ENCODE measurements around the gene MYB. TPM values are rescaled to one million over a fixed set of nuclear protein-coding genes. Genes with fewer than 3 reads are reported as not detected.

The MYB gene
- total RNA-seq, 1 experiment from 2014 or later, result 6.1 TPM

DNA sequence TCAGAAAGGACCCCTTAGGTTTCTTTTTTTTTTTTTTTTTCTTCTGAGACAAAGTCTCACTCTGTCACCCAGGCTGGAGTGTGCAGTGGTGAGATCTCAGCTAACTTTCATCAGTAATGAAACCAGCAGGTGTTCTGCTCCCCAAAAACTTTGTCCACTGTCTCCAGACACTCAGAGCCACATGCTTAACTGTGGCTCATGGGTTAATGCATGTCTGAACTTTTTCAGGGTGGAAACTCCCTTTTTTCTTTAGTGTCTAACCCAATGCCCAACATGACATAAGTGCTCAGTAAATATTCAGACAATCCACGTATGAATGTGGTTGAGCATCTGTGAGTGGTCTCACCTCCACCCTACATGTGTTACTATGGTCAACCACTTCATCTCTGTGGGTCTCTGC is 45.4 kb downstream of the MYB start (continued):
- TF ChIP-seq NR3C1 (CRISPR knock-in tag; conservative IDR thresholded peaks at IDR 0.05; ENCODE audit: low read depth), result no peak
- TF ChIP-seq NFE2L1 (CRISPR knock-in tag; IDR thresholded peaks at IDR 0.05), result no peak
- no peak for TF ChIP-seq ZNF121 (CRISPR knock-in tag; IDR thresholded peaks at IDR 0.05)
- TF ChIP-seq, protein P1, sequence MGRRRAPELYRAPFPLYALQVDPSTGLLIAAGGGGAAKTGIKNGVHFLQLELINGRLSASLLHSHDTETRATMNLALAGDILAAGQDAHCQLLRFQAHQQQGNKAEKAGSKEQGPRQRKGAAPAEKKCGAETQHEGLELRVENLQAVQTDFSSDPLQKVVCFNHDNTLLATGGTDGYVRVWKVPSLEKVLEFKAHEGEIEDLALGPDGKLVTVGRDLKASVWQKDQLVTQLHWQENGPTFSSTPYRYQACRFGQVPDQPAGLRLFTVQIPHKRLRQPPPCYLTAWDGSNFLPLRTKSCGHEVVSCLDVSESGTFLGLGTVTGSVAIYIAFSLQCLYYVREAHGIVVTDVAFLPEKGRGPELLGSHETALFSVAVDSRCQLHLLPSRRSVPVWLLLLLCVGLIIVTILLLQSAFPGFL (CRISPR knock-in tag; IDR thresholded peaks at IDR 0.05; ENCODE audit: borderline replicate concordance), result no peak
- TF ChIP-seq, protein P2, sequence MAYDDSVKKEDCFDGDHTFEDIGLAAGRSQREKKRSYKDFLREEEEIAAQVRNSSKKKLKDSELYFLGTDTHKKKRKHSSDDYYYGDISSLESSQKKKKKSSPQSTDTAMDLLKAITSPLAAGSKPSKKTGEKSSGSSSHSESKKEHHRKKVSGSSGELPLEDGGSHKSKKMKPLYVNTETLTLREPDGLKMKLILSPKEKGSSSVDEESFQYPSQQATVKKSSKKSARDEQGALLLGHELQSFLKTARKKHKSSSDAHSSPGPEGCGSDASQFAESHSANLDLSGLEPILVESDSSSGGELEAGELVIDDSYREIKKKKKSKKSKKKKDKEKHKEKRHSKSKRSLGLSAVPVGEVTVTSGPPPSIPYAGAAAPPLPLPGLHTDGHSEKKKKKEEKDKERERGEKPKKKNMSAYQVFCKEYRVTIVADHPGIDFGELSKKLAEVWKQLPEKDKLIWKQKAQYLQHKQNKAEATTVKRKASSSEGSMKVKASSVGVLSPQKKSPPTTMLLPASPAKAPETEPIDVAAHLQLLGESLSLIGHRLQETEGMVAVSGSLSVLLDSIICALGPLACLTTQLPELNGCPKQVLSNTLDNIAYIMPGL (CRISPR knock-in tag; IDR thresholded peaks at IDR 0.05), result no peak
- TF ChIP-seq ATF1 (CRISPR knock-in tag; IDR thresholded peaks at IDR 0.05), result no peak
- TF ChIP-seq KAT7 (CRISPR knock-in tag; IDR thresholded peaks at IDR 0.05; ENCODE audit: borderline replicate concordance), result no peak
- TF ChIP-seq RELA (CRISPR knock-in tag; IDR thresholded peaks at IDR 0.05; ENCODE audit: borderline replicate concordance), result no peak

DNA sequence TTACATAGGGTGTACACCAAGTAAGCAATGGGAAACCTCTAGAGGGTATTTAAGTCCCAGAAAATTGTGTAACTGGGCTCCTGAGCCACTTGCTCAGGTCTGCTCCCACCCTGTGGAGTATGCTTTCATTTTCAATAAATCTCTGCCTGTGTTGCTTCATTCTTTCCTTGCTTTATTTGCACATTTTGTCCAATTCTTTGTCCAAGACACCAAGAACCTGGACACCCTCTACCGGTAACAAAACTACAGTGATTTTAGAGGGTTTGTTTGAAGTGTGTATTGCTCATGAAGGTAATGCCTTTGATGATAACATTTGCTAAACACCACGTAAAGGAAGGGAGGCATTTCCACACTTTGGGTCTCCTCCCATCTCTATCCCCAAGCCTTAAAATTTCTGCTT is 46.2 kb downstream of the MYB start:
- ATAC-seq (no peak), DNase-seq (ENCODE audit: low spot score) (no peak)
- Mint-ChIP-seq H3K27ac (no peak overlapping the region), H3K4me3 (no peak overlapping the region), H3K4me1 (peaks cover 8% of the 10 kb centered on the region), H3K36me3 (no peaks in the 10 kb centered on the region), H3K27me3 (ENCODE audit: low read depth) (no peaks in the 10 kb centered on the region), H3K9me3 (no peaks in the 10 kb centered on the region)
- ChIA-PET POLR2A (no interaction called here), CTCF (no interaction called here)
- TF ChIP-seq, protein P3, sequence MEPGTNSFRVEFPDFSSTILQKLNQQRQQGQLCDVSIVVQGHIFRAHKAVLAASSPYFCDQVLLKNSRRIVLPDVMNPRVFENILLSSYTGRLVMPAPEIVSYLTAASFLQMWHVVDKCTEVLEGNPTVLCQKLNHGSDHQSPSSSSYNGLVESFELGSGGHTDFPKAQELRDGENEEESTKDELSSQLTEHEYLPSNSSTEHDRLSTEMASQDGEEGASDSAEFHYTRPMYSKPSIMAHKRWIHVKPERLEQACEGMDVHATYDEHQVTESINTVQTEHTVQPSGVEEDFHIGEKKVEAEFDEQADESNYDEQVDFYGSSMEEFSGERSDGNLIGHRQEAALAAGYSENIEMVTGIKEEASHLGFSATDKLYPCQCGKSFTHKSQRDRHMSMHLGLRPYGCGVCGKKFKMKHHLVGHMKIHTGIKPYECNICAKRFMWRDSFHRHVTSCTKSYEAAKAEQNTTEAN (CRISPR knock-in tag; IDR thresholded peaks at IDR 0.05), result no peak
- TF ChIP-seq, protein P4, sequence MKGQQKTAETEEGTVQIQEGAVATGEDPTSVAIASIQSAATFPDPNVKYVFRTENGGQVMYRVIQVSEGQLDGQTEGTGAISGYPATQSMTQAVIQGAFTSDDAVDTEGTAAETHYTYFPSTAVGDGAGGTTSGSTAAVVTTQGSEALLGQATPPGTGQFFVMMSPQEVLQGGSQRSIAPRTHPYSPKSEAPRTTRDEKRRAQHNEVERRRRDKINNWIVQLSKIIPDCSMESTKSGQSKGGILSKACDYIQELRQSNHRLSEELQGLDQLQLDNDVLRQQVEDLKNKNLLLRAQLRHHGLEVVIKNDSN (CRISPR knock-in tag; IDR thresholded peaks at IDR 0.05), result no peak
- TF ChIP-seq ZNF121 (CRISPR knock-in tag; IDR thresholded peaks at IDR 0.05) (no peak), GTF2I (CRISPR knock-in tag; conservative IDR thresholded peaks at IDR 0.05) (no peak), TP53 (CRISPR knock-in tag; IDR thresholded peaks at IDR 0.05) (no peak), SOX15 (CRISPR knock-in tag; IDR thresholded peaks at IDR 0.05) (no peak), ETV6 (CRISPR knock-in tag; IDR thresholded peaks at IDR 0.05) (no peak), ZNF263 (CRISPR knock-in tag; IDR thresholded peaks at IDR 0.05; ENCODE audit: low read depth) (no peak), SP1 (CRISPR knock-in tag; conservative IDR thresholded peaks at IDR 0.05) (no peak), CREM (CRISPR knock-in tag; IDR thresholded peaks at IDR 0.05) (no peak)
- TF ChIP-seq, protein P5, sequence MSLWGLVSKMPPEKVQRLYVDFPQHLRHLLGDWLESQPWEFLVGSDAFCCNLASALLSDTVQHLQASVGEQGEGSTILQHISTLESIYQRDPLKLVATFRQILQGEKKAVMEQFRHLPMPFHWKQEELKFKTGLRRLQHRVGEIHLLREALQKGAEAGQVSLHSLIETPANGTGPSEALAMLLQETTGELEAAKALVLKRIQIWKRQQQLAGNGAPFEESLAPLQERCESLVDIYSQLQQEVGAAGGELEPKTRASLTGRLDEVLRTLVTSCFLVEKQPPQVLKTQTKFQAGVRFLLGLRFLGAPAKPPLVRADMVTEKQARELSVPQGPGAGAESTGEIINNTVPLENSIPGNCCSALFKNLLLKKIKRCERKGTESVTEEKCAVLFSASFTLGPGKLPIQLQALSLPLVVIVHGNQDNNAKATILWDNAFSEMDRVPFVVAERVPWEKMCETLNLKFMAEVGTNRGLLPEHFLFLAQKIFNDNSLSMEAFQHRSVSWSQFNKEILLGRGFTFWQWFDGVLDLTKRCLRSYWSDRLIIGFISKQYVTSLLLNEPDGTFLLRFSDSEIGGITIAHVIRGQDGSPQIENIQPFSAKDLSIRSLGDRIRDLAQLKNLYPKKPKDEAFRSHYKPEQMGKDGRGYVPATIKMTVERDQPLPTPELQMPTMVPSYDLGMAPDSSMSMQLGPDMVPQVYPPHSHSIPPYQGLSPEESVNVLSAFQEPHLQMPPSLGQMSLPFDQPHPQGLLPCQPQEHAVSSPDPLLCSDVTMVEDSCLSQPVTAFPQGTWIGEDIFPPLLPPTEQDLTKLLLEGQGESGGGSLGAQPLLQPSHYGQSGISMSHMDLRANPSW (CRISPR knock-in tag; conservative IDR thresholded peaks at IDR 0.05; ENCODE audit: low read depth), result no peak
- TF ChIP-seq, protein P6, sequence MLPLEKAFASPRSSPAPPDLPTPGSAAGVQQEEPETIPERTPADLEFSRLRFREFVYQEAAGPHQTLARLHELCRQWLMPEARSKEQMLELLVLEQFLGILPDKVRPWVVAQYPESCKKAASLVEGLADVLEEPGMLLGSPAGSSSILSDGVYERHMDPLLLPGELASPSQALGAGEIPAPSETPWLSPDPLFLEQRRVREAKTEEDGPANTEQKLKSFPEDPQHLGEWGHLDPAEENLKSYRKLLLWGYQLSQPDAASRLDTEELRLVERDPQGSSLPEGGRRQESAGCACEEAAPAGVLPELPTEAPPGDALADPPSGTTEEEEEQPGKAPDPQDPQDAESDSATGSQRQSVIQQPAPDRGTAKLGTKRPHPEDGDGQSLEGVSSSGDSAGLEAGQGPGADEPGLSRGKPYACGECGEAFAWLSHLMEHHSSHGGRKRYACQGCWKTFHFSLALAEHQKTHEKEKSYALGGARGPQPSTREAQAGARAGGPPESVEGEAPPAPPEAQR (CRISPR knock-in tag; IDR thresholded peaks at IDR 0.05), result no peak
- TF ChIP-seq, protein P1 (CRISPR knock-in tag; IDR thresholded peaks at IDR 0.05; ENCODE audit: borderline replicate concordance), result no peak
- TF ChIP-seq, protein P7, sequence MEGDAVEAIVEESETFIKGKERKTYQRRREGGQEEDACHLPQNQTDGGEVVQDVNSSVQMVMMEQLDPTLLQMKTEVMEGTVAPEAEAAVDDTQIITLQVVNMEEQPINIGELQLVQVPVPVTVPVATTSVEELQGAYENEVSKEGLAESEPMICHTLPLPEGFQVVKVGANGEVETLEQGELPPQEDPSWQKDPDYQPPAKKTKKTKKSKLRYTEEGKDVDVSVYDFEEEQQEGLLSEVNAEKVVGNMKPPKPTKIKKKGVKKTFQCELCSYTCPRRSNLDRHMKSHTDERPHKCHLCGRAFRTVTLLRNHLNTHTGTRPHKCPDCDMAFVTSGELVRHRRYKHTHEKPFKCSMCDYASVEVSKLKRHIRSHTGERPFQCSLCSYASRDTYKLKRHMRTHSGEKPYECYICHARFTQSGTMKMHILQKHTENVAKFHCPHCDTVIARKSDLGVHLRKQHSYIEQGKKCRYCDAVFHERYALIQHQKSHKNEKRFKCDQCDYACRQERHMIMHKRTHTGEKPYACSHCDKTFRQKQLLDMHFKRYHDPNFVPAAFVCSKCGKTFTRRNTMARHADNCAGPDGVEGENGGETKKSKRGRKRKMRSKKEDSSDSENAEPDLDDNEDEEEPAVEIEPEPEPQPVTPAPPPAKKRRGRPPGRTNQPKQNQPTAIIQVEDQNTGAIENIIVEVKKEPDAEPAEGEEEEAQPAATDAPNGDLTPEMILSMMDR (IDR thresholded peaks at IDR 0.05), result no peak

Measured in WTC11 (cell line).